DOHH2 (cell line): ENCODE measurements around the gene NPLOC4.

Experiments used
- EZH2phosphoT487 ChIP-seq: fragments of 200-600 bp; sonication (generic); IDR thresholded peaks from 2 replicates; pipeline ENCODE4 v1.6.1; 2017; ENCODE audit warnings: borderline replicate concordance, mild to moderate bottlenecking, antibody characterized with exemption, low read length, moderate library complexity, mixed read lengths
- TF ChIP-seq, protein P1 (sequence below): fragments of 200-600 bp; sonication (generic); IDR thresholded peaks from one replicate; pipeline ENCODE4 v1.5.1; 2014; ENCODE audit warnings: antibody characterized with exemption, mild to moderate bottlenecking, low read depth, low read length; ENCODE audit not compliant: poor library complexity, severe bottlenecking

- TF ChIP-seq, protein P1, sequence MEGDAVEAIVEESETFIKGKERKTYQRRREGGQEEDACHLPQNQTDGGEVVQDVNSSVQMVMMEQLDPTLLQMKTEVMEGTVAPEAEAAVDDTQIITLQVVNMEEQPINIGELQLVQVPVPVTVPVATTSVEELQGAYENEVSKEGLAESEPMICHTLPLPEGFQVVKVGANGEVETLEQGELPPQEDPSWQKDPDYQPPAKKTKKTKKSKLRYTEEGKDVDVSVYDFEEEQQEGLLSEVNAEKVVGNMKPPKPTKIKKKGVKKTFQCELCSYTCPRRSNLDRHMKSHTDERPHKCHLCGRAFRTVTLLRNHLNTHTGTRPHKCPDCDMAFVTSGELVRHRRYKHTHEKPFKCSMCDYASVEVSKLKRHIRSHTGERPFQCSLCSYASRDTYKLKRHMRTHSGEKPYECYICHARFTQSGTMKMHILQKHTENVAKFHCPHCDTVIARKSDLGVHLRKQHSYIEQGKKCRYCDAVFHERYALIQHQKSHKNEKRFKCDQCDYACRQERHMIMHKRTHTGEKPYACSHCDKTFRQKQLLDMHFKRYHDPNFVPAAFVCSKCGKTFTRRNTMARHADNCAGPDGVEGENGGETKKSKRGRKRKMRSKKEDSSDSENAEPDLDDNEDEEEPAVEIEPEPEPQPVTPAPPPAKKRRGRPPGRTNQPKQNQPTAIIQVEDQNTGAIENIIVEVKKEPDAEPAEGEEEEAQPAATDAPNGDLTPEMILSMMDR = no peak
- TF ChIP-seq EZH2phosphoT487 = no peak
Observed at GRCh38 chr17:81582341-81582740, 54.6 kb downstream of the NPLOC4 start.
